T47D (cell line): ENCODE results near the gene SOHLH2.

ENCODE experiments used
- DNase-seq, 2 experiments: peaks; one replicate each; pipeline versions ENCODE4 v3.0.0 to v3.0.0-alpha.2; 2011 to 2012; ENCODE audit warnings: low read depth in 1 of 2, low spot score in 1 of 2
- JUND ChIP-seq: IDR thresholded peaks from 2 replicates; pipeline ENCODE4 v1.6.1; 2012; ENCODE audit warnings: low read depth
- in situ Hi-C: cut with HindIII; loops from 2 replicates; pipeline ENCODE4 v1.10.0; 2016; ENCODE audit warnings: low sequenced_read_pairs, low pct_unique_long_range_greater_than_20kb

The SOHLH2 gene

DNA sequence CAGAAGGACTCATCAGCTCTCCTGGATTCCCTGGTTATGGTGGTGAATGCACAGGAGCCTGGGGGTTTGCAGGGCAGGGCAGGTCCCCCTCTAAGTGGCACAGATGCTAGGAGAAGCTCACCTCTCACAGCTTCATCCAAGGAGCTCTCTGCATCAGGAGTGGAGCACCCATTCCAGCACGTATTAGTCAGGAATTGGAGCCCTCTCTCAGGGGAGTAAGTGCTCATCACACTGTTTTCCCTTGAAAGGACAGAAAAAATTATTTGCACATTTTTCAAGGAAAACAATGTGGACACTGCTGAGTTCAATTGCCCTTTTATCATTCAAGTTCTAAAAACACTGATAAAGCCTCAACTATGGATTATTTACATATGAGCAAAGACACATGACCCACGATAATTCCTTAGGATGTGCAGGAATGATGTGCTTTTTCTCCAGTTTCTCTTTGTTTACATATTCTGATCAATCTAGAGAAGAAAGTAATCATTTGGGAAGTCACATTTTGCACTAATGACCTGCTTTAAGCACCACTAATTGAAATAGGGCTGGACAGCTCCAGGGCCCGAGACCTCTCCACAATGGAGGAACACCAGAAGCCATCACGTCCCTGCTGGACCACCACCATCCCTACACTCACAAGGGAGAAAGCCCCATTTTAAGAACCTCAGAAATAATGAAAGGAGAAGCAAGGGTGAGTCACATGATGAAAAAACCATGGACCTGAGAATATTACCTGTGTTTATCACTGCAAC is 40.6 kb downstream of the SOHLH2 start:
- no peak for TF ChIP-seq JUND
- no peak for DNase-seq
- in situ Hi-C loops: no loop called here

DNA sequence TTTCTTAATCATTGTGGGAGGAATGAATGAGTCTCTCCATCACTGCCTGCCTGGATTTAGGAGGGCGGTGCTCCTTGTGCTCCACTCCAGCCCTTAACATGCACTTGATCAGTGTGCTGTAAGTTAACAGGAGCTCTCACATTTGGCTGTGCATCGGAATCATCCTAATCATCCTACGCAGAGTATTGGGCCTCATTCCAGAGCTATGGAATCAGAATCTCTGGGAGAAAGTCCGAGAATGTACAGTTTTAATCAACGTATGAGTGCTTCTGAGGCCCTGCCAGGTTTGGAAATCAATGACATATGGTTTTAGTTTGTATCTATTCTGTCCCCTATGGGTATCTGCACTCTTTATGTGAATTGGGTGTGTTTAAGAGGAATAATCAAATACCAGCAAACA is 48.3 kb downstream of the SOHLH2 start:
- DNase-seq: no peak
- in situ Hi-C loops: no loop called here
- TF ChIP-seq JUND: no peak

- in situ Hi-C loops: no loop called here
- no peak for TF ChIP-seq JUND
- peak in 1 of 2 experiments; percentile 15 for DNase-seq
Observed at GRCh38 chr13:36163809-36164308, 50.5 kb downstream of the SOHLH2 start.

- no peak for DNase-seq
- in situ Hi-C loops: no loop called here
- no peak for TF ChIP-seq JUND
Observed at GRCh38 chr13:36163286-36163685, 51.1 kb downstream of the SOHLH2 start.

GRCh38 chr13:36160297-36160696 is 54.1 kb downstream of the SOHLH2 start:
- in situ Hi-C loops: no loop called here
- DNase-seq: no peak
- no peak for TF ChIP-seq JUND

DNA sequence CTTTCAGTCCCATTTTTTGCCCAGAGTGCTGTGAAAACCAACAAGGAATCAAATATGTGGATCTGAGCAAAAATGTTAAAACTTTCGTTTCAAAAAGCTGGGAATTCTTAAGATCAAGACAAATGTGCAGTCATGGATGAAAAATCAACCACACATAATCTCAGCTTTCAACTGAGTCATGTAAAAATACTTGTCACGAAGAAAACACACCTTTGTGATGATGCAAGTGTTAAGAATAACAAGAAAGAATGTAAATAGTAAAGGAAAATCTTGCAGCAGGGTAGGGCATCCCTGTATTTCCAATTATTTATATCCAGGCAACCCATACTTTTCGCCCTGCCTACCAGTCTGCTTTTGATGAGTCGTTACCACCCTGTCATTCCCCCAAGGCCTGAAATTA is 55.7 kb downstream of the SOHLH2 start:
- no peak for TF ChIP-seq JUND
- DNase-seq: no peak
- in situ Hi-C loops: no loop called here

GRCh38 chr13:36157480-36157879 is 56.9 kb downstream of the SOHLH2 start:
- no peak for TF ChIP-seq JUND
- in situ Hi-C loops: no loop called here
- no peak for DNase-seq

- no peak for DNase-seq
- in situ Hi-C loops: no loop called here
Observed at GRCh38 chr13:36154567-36155291, 59.6 kb downstream of the SOHLH2 start.

GRCh38 chr13:36151591-36151990 is 62.8 kb downstream of the SOHLH2 start:
- in situ Hi-C loops: no loop called here

More at GRCh38 chr13:36154567-36155291, 59.6 kb downstream of the SOHLH2 start:
- no peak for TF ChIP-seq JUND

GRCh38 chr13:36148446-36148845 is 65.9 kb downstream of the SOHLH2 start:
- in situ Hi-C loops: no loop called here
- no peak for TF ChIP-seq JUND
- no peak for DNase-seq

More at GRCh38 chr13:36151591-36151990, 62.8 kb downstream of the SOHLH2 start:
- no peak for TF ChIP-seq JUND
- DNase-seq: no peak

- no peak for DNase-seq
- no peak for TF ChIP-seq JUND
- in situ Hi-C loops: no loop called here
Observed at GRCh38 chr13:36147330-36147729, 67.0 kb downstream of the SOHLH2 start.

DNA sequence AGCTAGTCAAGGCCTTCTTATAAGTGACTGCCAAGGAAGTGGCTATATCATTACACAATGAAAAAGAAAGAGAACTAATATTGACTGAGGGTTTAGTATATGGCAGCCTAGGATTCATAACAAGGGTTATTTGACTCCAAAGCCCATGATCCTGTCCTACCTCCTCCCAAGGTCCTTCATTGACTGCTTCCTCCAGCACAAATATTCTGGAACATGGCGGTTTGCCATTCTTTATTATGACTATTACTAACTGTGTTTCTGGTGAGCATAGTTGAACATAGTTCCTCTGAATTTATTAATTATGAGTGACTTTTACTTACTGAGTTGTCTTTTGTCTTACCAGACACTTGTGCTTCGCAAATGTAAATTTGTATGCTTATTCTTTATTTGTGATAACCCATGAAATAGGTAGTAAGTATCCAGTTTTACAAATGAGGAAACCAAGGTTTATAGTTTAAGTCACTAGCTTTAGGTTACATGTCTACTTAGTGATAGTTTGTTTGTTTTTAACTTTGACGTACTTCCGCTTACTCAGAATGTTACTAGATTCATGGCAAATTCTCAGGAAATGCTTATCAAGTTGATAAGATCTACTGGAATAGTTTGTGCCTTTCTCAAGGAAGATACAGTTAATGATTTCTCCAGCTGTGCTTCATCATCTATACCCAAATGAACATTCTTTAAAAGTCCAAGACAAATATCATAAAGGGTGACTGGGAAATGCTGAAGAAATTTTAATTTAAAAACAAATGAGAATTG is 67.7 kb downstream of the SOHLH2 start:
- TF ChIP-seq JUND: no peak
- in situ Hi-C loops: no loop called here

More for the DNA sequence above, 67.7 kb downstream of the SOHLH2 start:
- DNase-seq: no peak
